Gastrocnemius medialis (tissue), 4 donors: ENCODE measurements around the gene SPTBN1.

Experiments used
- POLR2A ChIP-seq, 2 donors: fragments of 450-650 bp; IDR thresholded peaks; one replicate each; pipeline ENCODE4 v1.6.1; 2017; ENCODE audit warnings: antibody characterized with exemption in 2 of 2, mild to moderate bottlenecking in 2 of 2, moderate library complexity in 2 of 2
- TF ChIP-seq, protein P1 (sequence below), 5 experiments: fragments of 450-650 bp in 3 of 5; fragments of 200-600 bp in 2 of 5; sonication (generic) in 2 of 5; IDR thresholded peaks in 4 of 5; conservative IDR thresholded peaks in 1 of 5; 1 replicate in 4 of 5; 2 replicates in 1 of 5; pipeline ENCODE4 v1.5.1; 2016 to 2019; ENCODE audit warnings: antibody characterized with exemption in 5 of 5, mild to moderate bottlenecking in 3 of 5, moderate library complexity in 3 of 5

- TF ChIP-seq, protein P1, sequence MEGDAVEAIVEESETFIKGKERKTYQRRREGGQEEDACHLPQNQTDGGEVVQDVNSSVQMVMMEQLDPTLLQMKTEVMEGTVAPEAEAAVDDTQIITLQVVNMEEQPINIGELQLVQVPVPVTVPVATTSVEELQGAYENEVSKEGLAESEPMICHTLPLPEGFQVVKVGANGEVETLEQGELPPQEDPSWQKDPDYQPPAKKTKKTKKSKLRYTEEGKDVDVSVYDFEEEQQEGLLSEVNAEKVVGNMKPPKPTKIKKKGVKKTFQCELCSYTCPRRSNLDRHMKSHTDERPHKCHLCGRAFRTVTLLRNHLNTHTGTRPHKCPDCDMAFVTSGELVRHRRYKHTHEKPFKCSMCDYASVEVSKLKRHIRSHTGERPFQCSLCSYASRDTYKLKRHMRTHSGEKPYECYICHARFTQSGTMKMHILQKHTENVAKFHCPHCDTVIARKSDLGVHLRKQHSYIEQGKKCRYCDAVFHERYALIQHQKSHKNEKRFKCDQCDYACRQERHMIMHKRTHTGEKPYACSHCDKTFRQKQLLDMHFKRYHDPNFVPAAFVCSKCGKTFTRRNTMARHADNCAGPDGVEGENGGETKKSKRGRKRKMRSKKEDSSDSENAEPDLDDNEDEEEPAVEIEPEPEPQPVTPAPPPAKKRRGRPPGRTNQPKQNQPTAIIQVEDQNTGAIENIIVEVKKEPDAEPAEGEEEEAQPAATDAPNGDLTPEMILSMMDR (IDR thresholded peaks at IDR 0.05 in 4 of 5, conservative IDR thresholded peaks at IDR 0.05 in 1 of 5) = no peak
- no peak for TF ChIP-seq POLR2A (IDR thresholded peaks at IDR 0.05)
Measured at GRCh38 chr2:54531558-54531957, 75.4 kb downstream of the SPTBN1 start.
